Measurements from ENCODE around the gene PIGO. TPM values are rescaled to one million over a fixed set of nuclear protein-coding genes. Genes with fewer than 3 reads are reported as not detected.
A peak's percentile ranks its signal among the peaks of the same experiment; 100 is the strongest.

The PIGO gene
- total and polyA plus RNA-seq, 2 experiments from 2014 or later, result 11.2 to 18.9 TPM

DNA sequence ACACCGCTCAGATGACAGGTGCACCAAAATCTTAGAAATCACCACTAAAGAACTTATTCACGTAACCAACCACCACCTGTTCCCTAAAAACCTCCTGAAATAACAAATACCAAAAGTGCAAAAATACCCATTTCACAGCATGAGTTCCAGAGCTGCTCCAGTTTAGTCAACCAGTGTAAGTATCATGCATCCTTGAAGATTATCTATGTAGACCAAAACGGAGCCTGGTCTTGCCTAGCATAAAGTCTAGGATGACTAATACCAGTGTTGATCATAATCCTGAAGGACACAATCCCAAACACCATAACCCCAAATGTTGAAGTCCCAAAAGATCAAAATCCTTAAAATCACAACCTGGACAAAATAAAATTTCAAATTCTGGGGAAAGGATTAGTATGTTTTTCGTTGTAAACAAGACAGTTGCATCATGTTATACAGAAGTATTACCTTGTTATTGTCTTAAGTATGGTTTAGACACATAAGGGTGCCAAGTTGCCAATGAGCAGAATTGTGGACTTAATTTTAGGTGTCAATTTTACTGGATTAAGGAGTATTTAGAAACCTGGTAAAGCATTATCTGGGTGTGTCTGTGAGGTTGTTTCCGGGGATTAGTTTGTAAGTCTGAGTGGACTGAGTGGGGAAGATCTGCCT is 42.1 kb downstream of the PIGO start (continued):
- TF ChIP-seq, protein P1, sequence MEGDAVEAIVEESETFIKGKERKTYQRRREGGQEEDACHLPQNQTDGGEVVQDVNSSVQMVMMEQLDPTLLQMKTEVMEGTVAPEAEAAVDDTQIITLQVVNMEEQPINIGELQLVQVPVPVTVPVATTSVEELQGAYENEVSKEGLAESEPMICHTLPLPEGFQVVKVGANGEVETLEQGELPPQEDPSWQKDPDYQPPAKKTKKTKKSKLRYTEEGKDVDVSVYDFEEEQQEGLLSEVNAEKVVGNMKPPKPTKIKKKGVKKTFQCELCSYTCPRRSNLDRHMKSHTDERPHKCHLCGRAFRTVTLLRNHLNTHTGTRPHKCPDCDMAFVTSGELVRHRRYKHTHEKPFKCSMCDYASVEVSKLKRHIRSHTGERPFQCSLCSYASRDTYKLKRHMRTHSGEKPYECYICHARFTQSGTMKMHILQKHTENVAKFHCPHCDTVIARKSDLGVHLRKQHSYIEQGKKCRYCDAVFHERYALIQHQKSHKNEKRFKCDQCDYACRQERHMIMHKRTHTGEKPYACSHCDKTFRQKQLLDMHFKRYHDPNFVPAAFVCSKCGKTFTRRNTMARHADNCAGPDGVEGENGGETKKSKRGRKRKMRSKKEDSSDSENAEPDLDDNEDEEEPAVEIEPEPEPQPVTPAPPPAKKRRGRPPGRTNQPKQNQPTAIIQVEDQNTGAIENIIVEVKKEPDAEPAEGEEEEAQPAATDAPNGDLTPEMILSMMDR (conservative IDR thresholded peaks at IDR 0.05; ENCODE audit: low read depth in 2 of 2), result no peak
- no peak for TF ChIP-seq EZH2phosphoT487 (IDR thresholded peaks at IDR 0.05; ENCODE audit: unreplicated experiment)

DNA sequence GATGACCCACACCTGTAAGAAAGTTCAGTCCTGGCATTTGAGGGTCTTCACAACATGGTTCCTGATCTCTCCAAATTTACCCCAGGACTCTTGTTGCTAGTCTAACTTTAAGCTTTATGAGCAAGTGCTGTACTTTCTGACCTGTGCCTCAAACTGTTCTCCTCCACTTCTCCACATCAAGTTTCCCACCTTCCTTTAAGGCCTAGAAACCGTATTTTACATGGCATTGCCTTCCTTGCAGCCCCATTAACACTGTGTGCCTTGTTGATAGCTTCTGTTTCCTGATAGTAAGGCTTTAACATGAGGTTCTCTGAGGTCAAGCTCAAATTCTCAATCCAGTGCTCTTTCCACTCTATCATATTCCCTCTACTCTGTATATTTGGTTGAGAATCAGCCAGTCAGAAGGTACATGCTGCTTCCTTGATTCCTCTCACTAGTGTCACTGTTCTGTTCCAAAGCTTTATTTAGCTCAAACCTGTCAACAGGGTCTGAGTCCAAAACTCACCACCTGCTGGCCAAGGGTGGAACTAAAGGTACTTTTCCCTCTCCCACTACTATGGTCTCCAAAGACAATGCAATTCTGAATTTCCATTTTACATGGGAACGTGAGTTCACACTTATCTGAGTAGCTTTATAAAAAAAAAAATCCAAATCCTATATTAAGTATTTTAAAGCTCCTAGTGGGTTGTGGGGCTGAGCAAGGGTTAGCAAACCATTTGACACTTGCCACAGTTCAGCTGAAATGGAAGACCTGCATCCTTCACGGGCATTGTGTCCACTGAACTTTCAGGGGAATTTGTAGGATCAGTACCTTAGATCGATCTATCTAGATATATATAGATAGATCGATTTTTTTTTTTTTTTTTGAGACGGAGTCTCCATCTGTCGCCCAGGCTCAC is 45.1 kb downstream of the PIGO start:
- no peaks in the 10 kb centered on the region for H3K27me3 ChIP-seq (ENCODE audit: insufficient read depth)
- Mint-ChIP-seq H3K4me3 (no peak overlapping the region), H3K27me3 (ENCODE audit: insufficient read depth, low read depth, poor library complexity) (peaks cover 3% of the 10 kb centered on the region), H3K36me3 (ENCODE audit: low read depth) (peaks cover 71% of the 10 kb centered on the region), H3K9me3 (no peaks in the 10 kb centered on the region), H3K4me1 (no peaks in the 10 kb centered on the region), H3K27ac (no peak overlapping the region)
- H3K4me2 ChIP-seq, result no peak overlapping the region
- no peak overlapping the region for H3K27ac ChIP-seq (ENCODE audit: low read depth)
- H3K9me2 ChIP-seq (ENCODE audit: insufficient read depth), result no peaks in the 10 kb centered on the region
- TF ChIP-seq, protein P1 (conservative IDR thresholded peaks at IDR 0.05; ENCODE audit: low read depth in 2 of 2), result peak; percentile 74 to 88
- TF ChIP-seq, protein P2, sequence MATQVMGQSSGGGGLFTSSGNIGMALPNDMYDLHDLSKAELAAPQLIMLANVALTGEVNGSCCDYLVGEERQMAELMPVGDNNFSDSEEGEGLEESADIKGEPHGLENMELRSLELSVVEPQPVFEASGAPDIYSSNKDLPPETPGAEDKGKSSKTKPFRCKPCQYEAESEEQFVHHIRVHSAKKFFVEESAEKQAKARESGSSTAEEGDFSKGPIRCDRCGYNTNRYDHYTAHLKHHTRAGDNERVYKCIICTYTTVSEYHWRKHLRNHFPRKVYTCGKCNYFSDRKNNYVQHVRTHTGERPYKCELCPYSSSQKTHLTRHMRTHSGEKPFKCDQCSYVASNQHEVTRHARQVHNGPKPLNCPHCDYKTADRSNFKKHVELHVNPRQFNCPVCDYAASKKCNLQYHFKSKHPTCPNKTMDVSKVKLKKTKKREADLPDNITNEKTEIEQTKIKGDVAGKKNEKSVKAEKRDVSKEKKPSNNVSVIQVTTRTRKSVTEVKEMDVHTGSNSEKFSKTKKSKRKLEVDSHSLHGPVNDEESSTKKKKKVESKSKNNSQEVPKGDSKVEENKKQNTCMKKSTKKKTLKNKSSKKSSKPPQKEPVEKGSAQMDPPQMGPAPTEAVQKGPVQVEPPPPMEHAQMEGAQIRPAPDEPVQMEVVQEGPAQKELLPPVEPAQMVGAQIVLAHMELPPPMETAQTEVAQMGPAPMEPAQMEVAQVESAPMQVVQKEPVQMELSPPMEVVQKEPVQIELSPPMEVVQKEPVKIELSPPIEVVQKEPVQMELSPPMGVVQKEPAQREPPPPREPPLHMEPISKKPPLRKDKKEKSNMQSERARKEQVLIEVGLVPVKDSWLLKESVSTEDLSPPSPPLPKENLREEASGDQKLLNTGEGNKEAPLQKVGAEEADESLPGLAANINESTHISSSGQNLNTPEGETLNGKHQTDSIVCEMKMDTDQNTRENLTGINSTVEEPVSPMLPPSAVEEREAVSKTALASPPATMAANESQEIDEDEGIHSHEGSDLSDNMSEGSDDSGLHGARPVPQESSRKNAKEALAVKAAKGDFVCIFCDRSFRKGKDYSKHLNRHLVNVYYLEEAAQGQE (IDR thresholded peaks at IDR 0.05; ENCODE audit: unreplicated experiment), result no peak
- no peaks in the 10 kb centered on the region; the same call in none of the 2 replicates for H4K20me1 ChIP-seq (replicated peaks; ENCODE audit: insufficient read depth)
- no peak overlapping the region for H3K4me3 ChIP-seq
- peaks cover 6% of the 10 kb centered on the region for H3F3A ChIP-seq (replicated peaks; ENCODE audit: low read depth)
- no peak overlapping the region for H2AFZ ChIP-seq
- DNase-seq (ENCODE audit: low spot score) (peak; percentile 87), ATAC-seq (peak; percentile 88)
- no peaks in the 10 kb centered on the region for H3K4me1 ChIP-seq (ENCODE audit: insufficient read depth)
- H3K36me3 ChIP-seq (ENCODE audit: insufficient read depth), result peaks cover 23% of the 10 kb centered on the region
- H3K79me2 ChIP-seq (replicated peaks; ENCODE audit: insufficient read depth), result no peaks in the 10 kb centered on the region; the same call in 1 of the 2 replicates

Measured in GM23338 (cell line).